GM18507 (cell line): ENCODE results near the gene OXSR1.
A peak's percentile ranks its signal among the peaks of the same experiment; 100 is the strongest.

Source experiments
- DNase-seq: peaks from one replicate; pipeline ENCODE4 v3.0.0; 2011; ENCODE audit warnings: low read depth; ENCODE audit not compliant: insufficient read length; ENCODE audit errors: extremely low spot score
- FAIRE-seq: peaks from 2 replicates; lab custom pipeline; 2011; peaks lifted over from hg19 to GRCh38; lab: Jason Lieb, UNC

OXSR1 gene

DNA sequence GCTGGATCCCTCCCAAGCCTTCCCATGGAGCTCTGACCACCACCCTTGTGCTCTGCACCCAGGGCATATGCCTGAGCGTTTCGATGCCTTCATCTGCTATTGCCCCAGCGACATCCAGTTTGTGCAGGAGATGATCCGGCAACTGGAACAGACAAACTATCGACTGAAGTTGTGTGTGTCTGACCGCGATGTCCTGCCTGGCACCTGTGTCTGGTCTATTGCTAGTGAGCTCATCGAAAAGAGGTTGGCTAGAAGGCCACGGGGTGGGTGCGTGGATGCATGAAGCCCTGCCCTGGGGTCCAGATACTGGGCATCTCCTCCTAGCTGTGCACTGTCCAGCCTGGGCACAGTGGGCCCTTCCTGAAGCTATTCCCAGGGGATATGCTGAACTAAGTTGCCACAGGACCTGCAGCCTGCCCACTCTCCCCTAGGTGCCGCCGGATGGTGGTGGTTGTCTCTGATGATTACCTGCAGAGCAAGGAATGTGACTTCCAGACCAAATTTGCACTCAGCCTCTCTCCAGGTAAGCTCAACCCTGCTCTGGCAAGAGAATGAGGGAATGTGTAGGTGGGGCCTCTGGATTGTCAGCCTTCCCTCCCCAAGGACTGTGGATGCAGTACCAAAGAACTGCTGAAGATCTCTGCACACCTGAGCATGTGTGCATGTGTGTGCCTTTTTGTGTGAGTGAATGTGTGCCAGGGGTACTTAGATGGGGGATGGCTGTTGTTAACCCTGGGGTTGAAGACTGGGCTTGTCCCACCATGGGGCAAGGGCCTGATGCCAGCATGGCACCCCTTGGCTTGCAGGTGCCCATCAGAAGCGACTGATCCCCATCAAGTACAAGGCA is 24.8 kb upstream of the OXSR1 start:
- FAIRE-seq, result no peak
- DNase-seq, result no peak

DNA sequence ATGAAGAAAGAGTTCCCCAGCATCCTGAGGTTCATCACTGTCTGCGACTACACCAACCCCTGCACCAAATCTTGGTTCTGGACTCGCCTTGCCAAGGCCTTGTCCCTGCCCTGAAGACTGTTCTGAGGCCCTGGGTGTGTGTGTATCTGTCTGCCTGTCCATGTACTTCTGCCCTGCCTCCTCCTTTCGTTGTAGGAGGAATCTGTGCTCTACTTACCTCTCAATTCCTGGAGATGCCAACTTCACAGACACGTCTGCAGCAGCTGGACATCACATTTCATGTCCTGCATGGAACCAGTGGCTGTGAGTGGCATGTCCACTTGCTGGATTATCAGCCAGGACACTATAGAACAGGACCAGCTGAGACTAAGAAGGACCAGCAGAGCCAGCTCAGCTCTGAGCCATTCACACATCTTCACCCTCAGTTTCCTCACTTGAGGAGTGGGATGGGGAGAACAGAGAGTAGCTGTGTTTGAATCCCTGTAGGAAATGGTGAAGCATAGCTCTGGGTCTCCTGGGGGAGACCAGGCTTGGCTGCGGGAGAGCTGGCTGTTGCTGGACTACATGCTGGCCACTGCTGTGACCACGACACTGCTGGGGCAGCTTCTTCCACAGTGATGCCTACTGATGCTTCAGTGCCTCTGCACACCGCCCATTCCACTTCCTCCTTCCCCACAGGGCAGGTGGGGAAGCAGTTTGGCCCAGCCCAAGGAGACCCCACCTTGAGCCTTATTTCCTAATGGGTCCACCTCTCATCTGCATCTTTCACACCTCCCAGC is 24.0 kb upstream of the OXSR1 start:
- FAIRE-seq, result no peak
- no peak for DNase-seq

DNA sequence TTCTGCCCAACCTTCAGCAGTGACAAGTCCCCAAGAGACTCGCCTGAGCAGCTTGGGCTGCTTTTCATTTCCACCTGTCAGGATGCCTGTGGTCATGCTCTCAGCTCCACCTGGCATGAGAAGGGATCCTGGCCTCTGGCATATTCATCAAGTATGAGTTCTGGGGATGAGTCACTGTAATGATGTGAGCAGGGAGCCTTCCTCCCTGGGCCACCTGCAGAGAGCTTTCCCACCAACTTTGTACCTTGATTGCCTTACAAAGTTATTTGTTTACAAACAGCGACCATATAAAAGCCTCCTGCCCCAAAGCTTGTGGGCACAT is 23.4 kb upstream of the OXSR1 start:
- no peak for DNase-seq
- FAIRE-seq, result no peak

DNA sequence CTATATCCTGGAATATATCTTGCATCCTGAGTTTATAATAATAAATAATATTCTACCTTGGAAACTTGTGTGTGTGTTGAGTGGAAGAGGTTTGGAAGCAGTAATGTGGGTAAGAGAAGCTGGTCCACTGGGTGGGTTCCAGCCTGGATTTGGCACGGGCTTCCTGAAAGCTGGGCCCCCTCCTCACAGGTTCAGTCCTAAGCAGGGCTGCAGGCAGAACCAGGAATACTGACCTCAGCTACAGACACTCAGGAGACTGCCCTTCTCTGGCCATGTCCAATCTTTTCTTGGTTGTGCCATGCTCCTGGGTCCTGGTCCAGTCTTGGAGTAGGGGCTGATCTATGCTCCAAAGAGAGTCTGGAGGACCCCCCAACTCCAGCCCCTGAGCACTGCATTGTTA is 22.4 kb upstream of the OXSR1 start:
- DNase-seq (no peak), FAIRE-seq (no peak)

DNA sequence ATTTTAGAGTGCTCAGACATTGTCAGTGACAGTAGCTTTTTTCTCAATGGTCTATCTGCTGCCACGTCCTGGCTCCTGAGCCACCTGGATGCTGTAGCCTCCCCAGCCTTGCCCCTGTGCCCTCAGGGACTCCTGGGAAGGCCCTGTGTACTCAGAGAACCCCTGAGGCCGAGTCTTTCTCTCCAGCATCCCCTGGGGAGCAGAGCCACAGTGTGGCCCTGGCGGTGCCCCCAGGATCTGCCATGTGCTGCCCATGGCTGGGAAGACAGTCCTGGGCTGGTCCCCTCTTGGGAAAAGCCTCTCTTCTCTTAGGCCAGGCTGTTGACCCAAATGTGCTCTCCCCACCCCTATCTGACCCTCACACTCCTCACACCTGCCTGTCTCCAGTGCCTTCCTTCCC is 21.8 kb upstream of the OXSR1 start:
- DNase-seq (no peak), FAIRE-seq (no peak)

DNA sequence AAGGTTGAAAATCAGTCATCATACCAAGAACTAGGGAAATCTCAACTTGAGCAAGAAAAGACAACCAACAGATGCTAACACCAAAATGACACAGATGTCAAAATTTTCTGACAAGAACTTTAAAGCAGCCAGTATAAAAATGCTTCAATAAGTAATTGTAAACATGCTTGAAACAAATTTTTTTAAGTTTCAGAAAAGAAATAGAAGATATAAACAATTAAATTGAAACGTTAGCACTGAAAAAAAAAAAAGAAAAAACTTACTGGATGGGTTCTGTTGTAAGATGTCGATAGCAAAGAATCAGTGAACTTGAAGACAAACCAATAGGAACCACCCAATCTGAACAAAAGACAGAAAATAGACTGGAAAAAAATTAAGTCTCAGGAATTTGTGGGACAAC is 18.8 kb upstream of the OXSR1 start:
- DNase-seq, result no peak
- no peak for FAIRE-seq

DNA sequence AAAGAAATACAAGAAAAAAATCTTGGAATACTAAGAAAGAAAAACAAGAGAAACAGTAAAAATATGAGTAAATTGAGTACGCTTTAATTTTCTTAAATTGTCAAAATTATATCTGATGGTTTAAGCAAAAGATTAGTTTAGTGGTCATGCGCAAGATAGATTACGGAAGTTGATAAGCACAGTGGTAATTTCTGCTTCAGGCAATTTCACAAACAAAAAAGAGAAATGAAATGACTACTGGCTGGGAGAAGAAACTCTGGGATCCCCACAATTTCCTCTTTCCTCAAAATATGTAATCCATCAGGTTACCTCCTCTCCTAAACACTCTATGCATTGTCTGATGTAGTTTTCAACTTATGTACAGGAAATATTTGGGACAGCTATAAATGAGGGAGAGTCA is 17.9 kb upstream of the OXSR1 start:
- DNase-seq (no peak), FAIRE-seq (no peak)

DNA sequence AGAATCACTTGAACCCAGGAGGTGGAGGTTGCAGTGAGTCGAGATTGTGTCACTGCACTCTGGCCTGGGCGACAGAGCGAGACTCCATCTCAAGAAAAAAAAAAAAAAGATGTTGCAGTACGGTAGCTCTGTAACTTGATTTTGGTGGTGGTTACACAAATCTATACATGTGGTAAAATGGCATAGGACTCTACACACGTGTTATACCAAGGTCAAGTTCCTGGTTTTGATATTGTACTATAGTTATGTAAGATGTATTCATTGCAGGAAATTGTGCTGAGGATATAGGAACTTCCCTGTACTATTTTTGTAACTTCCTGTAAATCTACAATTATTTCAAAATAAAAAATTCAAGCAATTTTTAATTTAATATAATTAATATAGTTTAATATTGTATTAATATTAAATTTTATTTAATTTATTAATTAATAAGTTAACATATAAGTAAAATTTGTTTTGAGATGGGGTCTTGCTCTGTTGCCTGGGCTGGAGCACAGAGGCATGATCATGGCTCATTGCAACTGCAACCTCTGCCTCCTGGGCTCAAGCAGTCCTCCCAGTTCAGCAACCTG is 16.9 kb upstream of the OXSR1 start:
- FAIRE-seq, result no peak
- DNase-seq, result no peak

DNA sequence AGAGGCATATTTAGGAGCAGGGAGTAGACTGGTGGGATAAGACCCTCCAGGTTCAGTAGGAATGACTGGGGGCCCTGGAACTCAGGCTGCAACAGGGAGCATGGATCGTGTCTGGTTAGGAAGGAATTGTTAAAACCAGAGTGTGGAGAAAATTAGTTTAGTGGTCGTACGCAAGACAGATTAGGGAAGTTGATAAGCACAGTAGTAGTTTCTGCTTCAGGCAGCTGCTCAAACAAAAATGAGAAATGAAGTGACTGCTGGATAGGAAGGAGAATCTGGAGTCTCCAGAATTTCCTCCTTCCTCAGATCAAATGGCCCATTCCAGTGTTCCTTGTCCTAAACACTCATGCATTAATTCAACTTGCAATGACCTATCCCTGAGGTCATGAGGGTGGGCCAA is 15.6 kb upstream of the OXSR1 start:
- FAIRE-seq, result no peak
- DNase-seq, result no peak

DNA sequence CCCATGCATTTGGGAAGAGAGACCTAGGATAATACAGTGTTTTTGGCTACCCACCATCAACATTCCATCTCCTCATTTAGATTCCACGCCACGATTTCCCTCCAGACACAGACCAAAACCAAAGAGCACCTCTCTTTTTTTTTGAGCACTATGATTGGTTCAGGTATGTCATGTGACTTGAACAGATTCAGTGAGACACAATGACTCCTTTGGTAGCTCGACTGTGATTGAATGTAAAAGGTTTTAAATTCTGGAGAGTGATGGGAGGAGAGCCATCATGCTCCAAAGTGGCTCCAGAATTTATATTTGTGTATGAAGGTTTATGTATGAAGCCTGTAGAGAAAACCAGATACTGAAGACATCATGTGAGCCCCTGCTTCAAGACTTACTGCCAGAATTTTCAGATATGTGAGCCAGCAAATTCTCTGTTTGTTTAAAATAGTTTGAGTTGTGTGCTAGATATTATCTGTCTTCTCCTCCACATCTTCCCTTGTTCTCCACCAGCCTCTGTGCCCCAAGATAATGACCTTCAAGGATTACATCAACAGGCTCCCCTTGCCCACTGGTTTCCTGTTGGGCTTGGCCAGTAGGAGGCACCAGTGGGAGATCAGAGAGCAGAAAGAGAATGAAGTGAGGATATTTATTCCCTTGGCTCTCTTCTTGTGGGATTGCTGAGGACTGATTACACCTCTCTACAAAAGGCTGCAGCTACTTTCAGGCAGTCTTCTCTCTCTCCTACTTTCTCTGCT is 14.4 kb upstream of the OXSR1 start:
- FAIRE-seq, result no peak
- DNase-seq, result no peak

DNA sequence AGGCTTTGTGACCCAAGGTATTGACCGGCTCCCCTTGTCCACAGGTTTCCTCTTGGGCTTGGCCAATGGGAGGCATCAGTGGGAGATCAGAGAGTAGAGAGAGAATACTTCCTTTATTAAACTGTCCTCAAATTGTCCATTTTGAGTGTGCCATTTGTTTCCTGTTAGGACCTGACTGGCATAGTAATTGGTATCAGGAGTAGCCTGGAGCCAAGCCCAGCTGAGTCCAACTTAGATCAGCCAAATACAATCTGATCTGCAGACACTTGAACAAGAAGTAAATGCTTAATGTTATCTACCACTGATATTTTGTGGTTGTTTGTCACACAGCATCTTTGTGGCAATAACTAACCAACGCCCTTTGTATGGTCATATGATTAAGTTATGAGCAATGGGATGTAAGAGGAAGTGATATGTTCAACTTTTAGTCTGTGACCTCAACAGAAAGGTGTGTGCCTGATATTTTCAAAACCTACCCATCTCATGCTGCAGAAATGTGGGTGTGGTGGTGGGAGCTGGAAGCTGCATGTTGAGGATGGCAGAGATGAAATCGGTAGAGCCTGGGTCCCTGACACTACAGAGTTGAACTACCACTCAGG is 13.6 kb upstream of the OXSR1 start:
- FAIRE-seq (no peak), DNase-seq (no peak)

DNA sequence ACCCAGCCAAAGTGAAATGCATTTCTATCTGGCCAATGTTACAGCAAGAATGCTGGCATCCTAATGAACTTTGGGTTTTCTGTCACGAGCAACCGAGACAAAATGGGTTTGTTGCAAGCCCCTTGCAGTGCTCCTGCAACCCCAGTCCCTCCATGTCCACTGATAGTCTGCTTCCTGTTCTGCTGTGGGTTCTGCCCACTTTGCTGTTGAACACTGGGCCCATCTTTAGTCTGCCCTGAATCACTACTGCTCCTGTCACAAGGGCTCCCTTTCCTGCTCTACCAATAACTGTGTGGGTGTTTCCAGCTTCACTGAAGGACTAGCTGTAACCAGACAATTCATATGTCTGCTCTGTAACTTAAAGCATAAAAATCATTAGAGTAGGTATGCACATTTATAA is 12.7 kb upstream of the OXSR1 start:
- FAIRE-seq (no peak), DNase-seq (no peak)

DNA sequence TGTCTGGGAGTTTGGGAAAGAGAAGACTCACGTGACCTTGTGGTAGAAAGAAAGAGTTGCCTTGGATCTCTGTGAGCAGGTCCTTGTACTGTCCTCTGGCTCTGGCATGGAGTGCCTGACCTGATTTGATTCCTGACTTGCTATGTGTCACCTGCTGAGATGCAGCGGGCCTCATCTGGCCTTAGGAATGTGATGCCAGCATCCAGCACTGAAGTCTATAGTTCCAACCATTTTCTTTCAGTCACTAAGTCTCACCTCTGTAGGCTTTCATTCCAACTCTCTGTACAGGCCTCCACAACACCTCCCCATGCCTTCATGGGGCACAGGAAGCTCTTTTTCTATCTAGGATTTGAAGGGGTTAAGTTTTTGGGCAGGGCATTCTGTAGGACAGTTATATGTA is 12.1 kb upstream of the OXSR1 start:
- DNase-seq, result no peak
- FAIRE-seq, result no peak

DNA sequence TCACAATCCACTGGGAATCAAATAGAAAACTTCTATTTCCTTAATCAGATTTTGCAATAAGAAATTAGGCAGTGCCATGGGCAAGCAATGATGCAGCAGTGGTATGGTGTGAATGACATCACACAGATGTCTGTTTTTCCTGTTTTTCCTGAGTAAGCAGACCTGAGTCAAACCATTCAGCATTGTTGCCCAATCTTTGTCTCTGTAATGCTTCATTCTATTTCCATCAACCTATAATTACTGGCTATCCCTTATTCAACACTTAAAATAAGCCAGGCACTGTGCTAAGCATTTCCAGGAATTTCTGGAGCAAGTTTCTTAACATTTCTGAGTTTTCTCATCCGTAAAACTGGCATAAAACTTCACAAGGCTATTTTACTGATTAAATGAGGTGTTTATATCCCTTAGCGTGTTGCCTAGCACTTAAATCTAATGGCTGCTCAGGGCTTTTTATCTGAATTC is 11.3 kb upstream of the OXSR1 start:
- FAIRE-seq (no peak), DNase-seq (no peak)

DNA sequence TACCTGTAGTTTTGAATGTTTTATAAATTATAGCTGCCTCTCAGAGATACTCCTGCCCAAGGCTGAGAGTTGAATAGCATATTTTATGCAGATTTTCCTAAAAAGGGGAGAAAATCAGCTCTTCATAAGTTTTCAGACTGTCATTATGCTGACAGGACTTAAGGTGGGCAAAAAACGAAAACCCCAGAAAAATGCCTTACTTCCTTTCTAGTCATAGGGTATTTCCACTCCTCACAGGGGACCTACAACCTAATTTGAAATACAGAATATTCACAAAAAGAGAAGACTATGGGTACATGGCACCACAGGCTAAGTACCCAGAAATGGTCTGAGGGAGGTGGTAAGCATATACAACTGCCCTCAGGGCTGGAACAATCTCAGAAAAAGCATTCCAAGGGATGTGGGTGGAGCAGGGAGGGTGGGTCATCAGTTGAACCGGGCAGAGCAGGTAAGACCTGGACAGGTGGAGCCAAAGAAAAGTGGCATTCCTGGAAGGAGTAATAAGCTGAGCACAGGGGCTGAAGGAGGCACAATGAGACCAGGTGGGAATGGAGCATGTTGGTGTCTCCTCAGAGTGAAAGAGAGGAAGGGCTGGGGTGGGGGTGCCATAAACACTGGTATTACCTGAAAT is 10.6 kb upstream of the OXSR1 start:
- DNase-seq, result no peak
- FAIRE-seq, result peak; percentile 52

DNA sequence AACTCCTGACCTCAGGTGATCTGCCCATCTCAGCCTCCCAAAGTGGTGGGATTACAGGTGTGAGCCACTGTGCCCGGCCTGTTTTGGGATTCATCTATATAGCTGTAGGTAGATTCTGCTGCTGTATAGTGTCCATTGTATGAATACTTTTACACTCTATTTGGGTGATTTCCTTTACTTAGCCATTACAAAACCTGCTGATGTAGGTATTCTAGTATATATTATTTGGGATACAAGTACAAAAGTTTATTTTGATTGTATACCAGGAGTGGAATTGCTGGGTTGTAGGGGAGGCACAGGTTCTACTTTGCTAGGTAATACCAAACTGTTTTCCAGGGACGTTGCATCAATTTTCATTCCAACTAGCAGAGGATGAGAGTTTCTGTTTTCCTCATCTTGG is 9.5 kb upstream of the OXSR1 start:
- FAIRE-seq, result no peak
- DNase-seq, result no peak

DNA sequence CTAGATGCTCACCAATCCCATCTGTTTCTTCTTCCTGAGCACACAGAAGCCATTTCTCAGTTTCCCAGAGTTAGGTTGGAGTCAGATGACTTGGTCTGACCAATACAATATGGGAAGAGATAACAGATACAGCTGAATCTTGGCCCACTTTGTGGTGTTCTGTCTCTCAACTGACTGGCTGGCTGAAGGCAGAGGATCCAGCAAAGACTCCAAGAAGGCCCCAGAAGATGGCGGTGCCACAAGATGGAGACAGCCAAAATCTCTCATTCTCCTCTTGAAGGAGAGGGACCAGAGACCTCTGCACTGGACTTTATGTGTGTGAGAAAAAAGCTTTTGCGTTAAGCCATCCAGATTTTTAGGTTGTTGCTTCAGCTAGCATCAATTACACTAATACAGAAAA is 8.2 kb upstream of the OXSR1 start:
- FAIRE-seq, result no peak
- no peak for DNase-seq

DNA sequence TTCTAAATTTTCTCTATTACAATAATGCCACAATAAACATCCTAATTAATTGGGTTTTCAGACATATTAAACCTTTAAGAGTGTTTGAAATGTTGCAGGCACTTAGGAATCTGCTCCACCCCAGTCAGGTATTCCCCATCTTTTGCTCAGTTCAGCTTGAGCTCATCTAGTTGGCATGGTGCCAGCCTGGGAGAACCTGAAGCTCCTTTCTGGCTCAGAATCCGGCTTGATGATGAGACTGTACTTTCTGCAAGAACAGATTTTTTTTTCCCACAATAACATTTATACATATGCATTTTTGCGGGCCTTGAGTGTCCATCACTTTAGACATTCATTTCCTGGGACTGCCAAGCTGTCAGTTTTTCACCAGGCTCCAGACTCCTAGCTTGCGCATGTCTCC is 7.7 kb upstream of the OXSR1 start:
- DNase-seq (no peak), FAIRE-seq (no peak)

DNA sequence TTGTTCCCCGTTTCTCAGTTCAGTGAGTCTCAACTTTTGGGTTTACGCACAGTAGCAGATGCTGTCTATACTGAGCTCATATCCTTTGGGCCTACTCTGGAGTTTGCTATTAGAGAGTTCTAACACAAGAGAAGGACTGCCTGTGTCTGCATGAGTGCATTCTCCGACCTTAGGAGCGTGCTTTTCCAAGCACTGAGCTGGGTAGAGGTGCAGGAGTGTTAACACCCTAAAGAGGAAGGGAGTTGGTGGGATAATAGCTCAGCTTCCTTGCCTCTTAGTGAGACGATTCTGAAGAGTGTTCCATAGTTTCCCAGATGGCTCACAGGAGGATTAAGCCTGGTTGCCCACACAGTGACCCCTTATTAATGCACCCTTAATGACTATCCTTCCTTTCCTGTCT is 6.9 kb upstream of the OXSR1 start:
- FAIRE-seq, result no peak

More for the DNA sequence above, 6.9 kb upstream of the OXSR1 start:
- DNase-seq, result no peak
